Measurements from ENCODE around the gene CLK4.

Gene CLK4

DNA sequence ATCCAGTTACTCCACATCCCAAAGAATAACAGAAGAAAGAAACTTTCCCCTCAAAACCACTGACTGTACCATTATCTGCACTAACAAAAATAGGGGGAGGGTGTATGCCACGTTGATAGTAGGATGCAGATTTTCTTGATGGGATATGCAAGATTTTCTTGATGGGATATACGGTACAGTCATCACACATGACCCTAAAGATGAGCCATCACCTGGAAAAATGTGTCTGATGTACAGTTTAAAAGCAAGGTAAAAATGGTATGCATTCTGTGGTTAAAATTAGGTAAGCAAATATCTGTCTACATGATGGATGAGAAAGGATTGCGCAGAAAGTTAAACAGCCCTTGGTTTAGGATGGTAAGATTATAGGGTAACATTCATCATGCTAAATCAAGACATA lies 45.2 kb downstream of the CLK4 start:
- Histone ChIP-seq H3K4me2 (ENCODE audit: low read length) (no peak overlapping the region), H3K27me3 (ENCODE audit: control insufficient read depth, insufficient read depth, low read length) (no peaks in the 10 kb centered on the region), H3K4me3 (ENCODE audit: low read length) (no peak overlapping the region), H3K9me3 (replicated peaks; ENCODE audit: low read length) (peaks cover 4% of the 10 kb centered on the region), H3K4me1 (ENCODE audit: control insufficient read depth, insufficient read depth, low read length) (no peaks in the 10 kb centered on the region), H3K36me3 (ENCODE audit: insufficient read depth, low read length) (no peaks in the 10 kb centered on the region), H3K9ac (ENCODE audit: low read depth, low read length) (no peak overlapping the region)

DNA sequence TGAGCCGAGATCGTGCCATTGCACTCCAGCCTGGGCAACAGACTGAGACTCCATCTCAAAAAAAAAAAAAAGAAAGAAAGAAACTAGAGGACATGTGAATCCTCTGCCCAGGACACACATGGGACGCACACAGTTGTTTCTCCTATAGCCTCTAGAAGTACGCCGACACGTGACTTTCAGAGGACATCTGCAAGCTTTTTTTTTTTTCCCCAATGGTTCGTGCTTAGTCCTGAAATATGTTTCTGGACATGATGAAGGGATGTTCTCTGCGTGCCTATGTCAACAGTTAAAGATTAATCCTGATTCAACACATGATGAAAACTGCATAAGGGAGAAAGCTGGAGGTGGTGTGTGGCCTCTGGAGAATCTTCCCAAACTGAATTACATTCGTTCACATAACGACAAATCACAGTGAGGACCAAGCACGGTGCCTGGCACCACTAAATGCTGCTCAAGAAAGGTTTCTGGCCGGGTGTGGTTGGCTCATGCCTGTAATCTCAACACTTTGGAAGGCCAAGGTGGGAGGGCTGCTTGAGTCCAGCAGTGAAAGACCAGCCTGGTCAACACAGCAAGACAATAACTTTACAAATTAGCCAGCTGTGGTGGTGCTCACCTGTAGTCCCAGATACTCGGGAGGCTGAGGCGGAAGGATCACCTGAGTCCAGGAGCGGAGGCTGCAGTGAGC lies 46.4 kb downstream of the CLK4 start:
- Histone ChIP-seq H3K4me2 (ENCODE audit: low read length) (no peak overlapping the region), H3K9ac (ENCODE audit: low read depth, low read length) (no peak overlapping the region), H3K4me1 (ENCODE audit: control insufficient read depth, insufficient read depth, low read length) (no peaks in the 10 kb centered on the region), H3K4me3 (ENCODE audit: low read length) (no peak overlapping the region), H3K27me3 (ENCODE audit: control insufficient read depth, insufficient read depth, low read length) (no peaks in the 10 kb centered on the region), H3K36me3 (ENCODE audit: insufficient read depth, low read length) (no peaks in the 10 kb centered on the region), H3K9me3 (replicated peaks; ENCODE audit: low read length) (peaks cover 2% of the 10 kb centered on the region)

- H3K4me3 ChIP-seq (ENCODE audit: low read length) = no peak overlapping the region
- H3K4me1 ChIP-seq (ENCODE audit: control insufficient read depth, insufficient read depth, low read length) = no peaks in the 10 kb centered on the region
- no peaks in the 10 kb centered on the region for H3K27me3 ChIP-seq (ENCODE audit: control insufficient read depth, insufficient read depth, low read length)
- no peak overlapping the region for H3K9ac ChIP-seq (ENCODE audit: low read depth, low read length)
- no peaks in the 10 kb centered on the region for H3K36me3 ChIP-seq (ENCODE audit: insufficient read depth, low read length)
- no peak overlapping the region for H3K4me2 ChIP-seq (ENCODE audit: low read length)
- no peaks in the 10 kb centered on the region for H3K9me3 ChIP-seq (replicated peaks; ENCODE audit: low read length)
These were observed 48.9 kb downstream of the CLK4 start for GRCh38 chr5:178577944-178578343.

DNA sequence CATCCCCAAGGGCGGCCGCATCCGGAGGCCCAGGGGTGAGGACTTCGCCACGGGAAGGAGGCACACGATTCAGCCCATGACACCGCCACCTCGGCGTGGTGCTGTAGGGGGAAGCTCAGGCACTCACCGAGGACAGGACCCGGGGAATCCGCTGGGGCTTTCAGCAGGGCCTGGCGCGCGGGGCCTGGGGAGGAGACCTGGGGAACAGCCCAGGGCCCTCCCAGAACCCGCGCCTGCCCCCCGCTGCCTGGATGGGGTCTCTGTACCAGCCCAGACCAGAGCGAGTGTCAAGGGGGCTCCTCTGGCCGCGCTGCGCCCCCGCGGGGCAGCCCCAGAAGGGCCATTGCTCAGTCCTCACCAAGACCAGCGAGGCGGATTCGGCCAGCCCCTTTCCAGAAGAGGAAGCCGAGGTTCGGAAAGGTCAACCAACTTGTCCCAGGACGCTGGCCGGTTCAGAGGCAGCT lies 49.4 kb downstream of the CLK4 start:
- no peaks in the 10 kb centered on the region for H3K27me3 ChIP-seq (ENCODE audit: control insufficient read depth, insufficient read depth, low read length)
- H3K36me3 ChIP-seq (ENCODE audit: insufficient read depth, low read length) = no peaks in the 10 kb centered on the region
- H3K4me2 ChIP-seq (ENCODE audit: low read length) = no peak overlapping the region
- H3K9ac ChIP-seq (ENCODE audit: low read depth, low read length) = no peak overlapping the region
- H3K9me3 ChIP-seq (replicated peaks; ENCODE audit: low read length) = no peaks in the 10 kb centered on the region
- no peak overlapping the region for H3K4me3 ChIP-seq (ENCODE audit: low read length)
- no peaks in the 10 kb centered on the region for H3K4me1 ChIP-seq (ENCODE audit: control insufficient read depth, insufficient read depth, low read length)

DNA sequence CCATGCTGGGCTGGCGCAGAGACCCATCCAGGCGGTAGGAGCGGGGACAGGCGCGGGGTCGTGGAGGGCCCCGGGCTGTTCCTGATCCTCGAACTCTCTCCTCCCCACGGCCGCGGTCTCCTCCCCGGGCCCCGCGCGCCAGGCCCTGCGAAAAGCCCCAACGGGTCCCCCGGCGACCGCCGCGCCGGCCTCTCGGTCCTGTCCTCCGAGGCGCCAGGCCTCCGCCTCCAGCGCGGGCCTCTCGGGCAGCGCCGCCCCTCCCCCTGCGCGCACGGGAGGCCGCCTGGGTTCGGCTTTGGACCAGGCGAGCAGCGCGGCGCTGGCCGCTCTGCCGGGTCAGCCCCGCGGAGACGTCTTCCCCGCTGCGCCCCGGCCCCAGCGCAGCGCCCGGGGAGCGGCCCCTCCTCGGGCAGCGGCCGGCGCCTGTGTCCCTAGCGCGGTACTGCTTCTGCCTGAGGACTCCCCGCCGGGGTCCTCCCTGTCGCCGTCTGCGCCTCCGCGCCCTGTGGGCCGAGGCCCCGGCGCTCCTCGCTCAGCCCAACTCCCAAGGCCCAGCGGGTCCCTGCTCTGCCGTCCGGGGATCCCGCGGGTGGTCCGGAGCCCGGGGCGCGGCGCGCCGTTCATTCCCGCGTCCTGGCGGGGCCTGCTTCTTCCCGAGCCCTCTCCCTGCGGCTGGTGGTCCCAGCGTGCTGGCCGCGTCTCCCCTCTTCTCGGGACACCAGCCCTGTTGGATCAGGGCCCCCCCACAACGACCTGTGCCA lies 50.1 kb downstream of the CLK4 start:
- Histone ChIP-seq H3K4me1 (ENCODE audit: control insufficient read depth, insufficient read depth, low read length) (no peaks in the 10 kb centered on the region), H3K9ac (ENCODE audit: low read depth, low read length) (no peak overlapping the region), H3K27me3 (ENCODE audit: control insufficient read depth, insufficient read depth, low read length) (no peaks in the 10 kb centered on the region), H3K4me3 (ENCODE audit: low read length) (no peak overlapping the region), H3K9me3 (replicated peaks; ENCODE audit: low read length) (no peaks in the 10 kb centered on the region), H3K4me2 (ENCODE audit: low read length) (no peak overlapping the region), H3K36me3 (ENCODE audit: insufficient read depth, low read length) (no peaks in the 10 kb centered on the region)

- H3K4me2 ChIP-seq (ENCODE audit: low read length) = no peak overlapping the region
- H3K9ac ChIP-seq (ENCODE audit: low read depth, low read length) = no peak overlapping the region
- H3K4me3 ChIP-seq (ENCODE audit: low read length) = no peak overlapping the region
- no peaks in the 10 kb centered on the region for H3K9me3 ChIP-seq (replicated peaks; ENCODE audit: low read length)
- H3K36me3 ChIP-seq (ENCODE audit: insufficient read depth, low read length) = no peaks in the 10 kb centered on the region
- H3K4me1 ChIP-seq (ENCODE audit: control insufficient read depth, insufficient read depth, low read length) = no peaks in the 10 kb centered on the region
- no peaks in the 10 kb centered on the region for H3K27me3 ChIP-seq (ENCODE audit: control insufficient read depth, insufficient read depth, low read length)
These were observed 53.6 kb downstream of the CLK4 start for GRCh38 chr5:178573216-178573615.

DNA sequence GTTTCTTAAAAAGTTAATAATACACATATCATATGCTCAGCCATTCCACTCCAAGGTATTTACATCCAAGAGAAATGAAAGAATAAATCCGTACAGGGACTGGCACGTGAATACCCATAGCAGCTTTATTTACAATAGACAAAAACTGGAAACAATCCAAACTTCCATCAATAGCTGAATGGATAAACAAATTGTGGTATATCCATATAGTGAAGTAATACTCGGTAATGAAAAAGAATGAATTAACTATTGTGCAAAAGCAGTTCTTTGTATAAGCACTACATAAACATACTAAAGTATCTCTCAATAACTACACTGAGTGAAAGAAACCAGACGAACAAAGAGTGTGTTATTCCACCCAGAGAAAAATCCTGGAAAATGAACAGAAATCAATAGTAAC lies 54.2 kb downstream of the CLK4 start:
- H3K4me3 ChIP-seq (ENCODE audit: low read length) = no peak overlapping the region
- H3K4me2 ChIP-seq (ENCODE audit: low read length) = no peak overlapping the region
- H3K4me1 ChIP-seq (ENCODE audit: control insufficient read depth, insufficient read depth, low read length) = no peaks in the 10 kb centered on the region
- H3K27me3 ChIP-seq (ENCODE audit: control insufficient read depth, insufficient read depth, low read length) = no peaks in the 10 kb centered on the region
- H3K9ac ChIP-seq (ENCODE audit: low read depth, low read length) = no peak overlapping the region
- H3K36me3 ChIP-seq (ENCODE audit: insufficient read depth, low read length) = no peaks in the 10 kb centered on the region
- no peaks in the 10 kb centered on the region for H3K9me3 ChIP-seq (replicated peaks; ENCODE audit: low read length)

- Histone ChIP-seq H3K9ac (ENCODE audit: low read depth, low read length) (no peak overlapping the region), H3K36me3 (ENCODE audit: insufficient read depth, low read length) (no peaks in the 10 kb centered on the region), H3K27me3 (ENCODE audit: control insufficient read depth, insufficient read depth, low read length) (no peaks in the 10 kb centered on the region), H3K4me1 (ENCODE audit: control insufficient read depth, insufficient read depth, low read length) (no peaks in the 10 kb centered on the region), H3K4me2 (ENCODE audit: low read length) (no peak overlapping the region), H3K4me3 (ENCODE audit: low read length) (no peak overlapping the region), H3K9me3 (replicated peaks; ENCODE audit: low read length) (no peaks in the 10 kb centered on the region)
These were observed 57.4 kb downstream of the CLK4 start for GRCh38 chr5:178569485-178569884.

- Histone ChIP-seq H3K4me2 (ENCODE audit: low read length) (no peak overlapping the region), H3K36me3 (ENCODE audit: insufficient read depth, low read length) (no peaks in the 10 kb centered on the region), H3K4me3 (ENCODE audit: low read length) (no peak overlapping the region), H3K4me1 (ENCODE audit: control insufficient read depth, insufficient read depth, low read length) (no peaks in the 10 kb centered on the region), H3K9ac (ENCODE audit: low read depth, low read length) (no peak overlapping the region), H3K9me3 (replicated peaks; ENCODE audit: low read length) (no peaks in the 10 kb centered on the region), H3K27me3 (ENCODE audit: control insufficient read depth, insufficient read depth, low read length) (no peaks in the 10 kb centered on the region)
These were observed 61.9 kb downstream of the CLK4 start for GRCh38 chr5:178564811-178565550.

DNA sequence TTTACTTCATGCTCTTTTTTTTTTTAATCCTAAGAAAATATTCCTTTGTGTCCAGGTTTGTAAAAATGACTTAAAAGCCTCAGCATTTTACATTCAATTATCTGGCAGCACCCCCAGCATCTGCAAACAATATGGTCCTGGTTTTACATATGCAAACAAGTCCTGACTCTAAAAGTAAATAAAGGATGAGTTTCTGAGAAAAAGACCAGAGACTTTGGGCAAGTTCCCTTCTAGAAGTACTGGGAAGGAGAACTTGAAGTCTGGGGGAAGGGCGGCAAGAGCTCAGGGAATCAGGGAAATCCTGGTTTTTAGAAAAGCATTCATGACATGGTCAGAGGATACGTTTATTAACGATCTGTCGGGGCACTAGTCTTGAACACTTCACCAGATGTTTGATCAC lies 62.5 kb downstream of the CLK4 start:
- H3K9ac ChIP-seq (ENCODE audit: low read depth, low read length) = no peak overlapping the region
- H3K4me3 ChIP-seq (ENCODE audit: low read length) = no peak overlapping the region
- H3K9me3 ChIP-seq (replicated peaks; ENCODE audit: low read length) = no peaks in the 10 kb centered on the region
- no peak overlapping the region for H3K4me2 ChIP-seq (ENCODE audit: low read length)
- no peaks in the 10 kb centered on the region for H3K4me1 ChIP-seq (ENCODE audit: control insufficient read depth, insufficient read depth, low read length)
- H3K36me3 ChIP-seq (ENCODE audit: insufficient read depth, low read length) = no peaks in the 10 kb centered on the region
- no peaks in the 10 kb centered on the region for H3K27me3 ChIP-seq (ENCODE audit: control insufficient read depth, insufficient read depth, low read length)

DNA sequence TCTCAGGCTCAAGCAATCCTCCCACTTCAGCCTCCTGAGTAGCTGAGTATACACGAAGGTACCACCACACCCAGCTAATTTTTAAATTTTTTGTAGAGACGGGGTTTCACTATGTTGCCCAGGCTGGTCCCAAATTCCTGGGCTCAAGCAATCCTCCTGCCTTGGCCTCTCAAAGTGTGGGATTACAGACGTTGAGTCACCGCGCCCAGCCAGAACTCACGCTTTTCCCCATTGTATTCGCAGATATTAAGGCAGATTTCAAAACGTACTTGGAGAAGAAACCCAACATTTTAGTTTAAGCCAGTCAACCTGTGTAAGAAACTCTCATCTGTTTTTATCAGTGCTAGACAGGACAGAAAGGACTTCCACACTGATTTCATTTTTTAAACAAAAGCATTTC lies 63.2 kb downstream of the CLK4 start:
- Histone ChIP-seq H3K36me3 (ENCODE audit: insufficient read depth, low read length) (no peaks in the 10 kb centered on the region), H3K27me3 (ENCODE audit: control insufficient read depth, insufficient read depth, low read length) (no peaks in the 10 kb centered on the region), H3K9ac (ENCODE audit: low read depth, low read length) (no peak overlapping the region), H3K4me2 (ENCODE audit: low read length) (no peak overlapping the region), H3K9me3 (replicated peaks; ENCODE audit: low read length) (no peaks in the 10 kb centered on the region), H3K4me1 (ENCODE audit: control insufficient read depth, insufficient read depth, low read length) (no peaks in the 10 kb centered on the region), H3K4me3 (ENCODE audit: low read length) (no peak overlapping the region)
